Adrenal gland (tissue), 5 donors: ENCODE measurements around the gene MMEL1.

Experiments
- POLR2A ChIP-seq, 2 donors: fragments of 450-650 bp; IDR thresholded peaks; one replicate each; pipeline ENCODE4 v1.6.1; 2017; ENCODE audit warnings: antibody characterized with exemption in 2 of 2, mild to moderate bottlenecking in 2 of 2, moderate library complexity in 1 of 2
- TF ChIP-seq, protein P1 (sequence below), 6 experiments: fragments of 450-650 bp in 4 of 6; fragments of 200-600 bp in 2 of 6; sonication (generic) in 1 of 6; IDR thresholded peaks; 1 replicate in 5 of 6; 2 replicates in 1 of 6; pipeline versions ENCODE4 v1.5.1 to v1.8.0; 2016 to 2021; ENCODE audit warnings: antibody characterized with exemption in 6 of 6, mild to moderate bottlenecking in 2 of 6, moderate library complexity in 1 of 6
- donor health status: DM: no; HTN: no; CAD: no.

GRCh38 chr1:2589431-2590232, 43.2 kb downstream of the MMEL1 start:
- TF ChIP-seq, protein P1, sequence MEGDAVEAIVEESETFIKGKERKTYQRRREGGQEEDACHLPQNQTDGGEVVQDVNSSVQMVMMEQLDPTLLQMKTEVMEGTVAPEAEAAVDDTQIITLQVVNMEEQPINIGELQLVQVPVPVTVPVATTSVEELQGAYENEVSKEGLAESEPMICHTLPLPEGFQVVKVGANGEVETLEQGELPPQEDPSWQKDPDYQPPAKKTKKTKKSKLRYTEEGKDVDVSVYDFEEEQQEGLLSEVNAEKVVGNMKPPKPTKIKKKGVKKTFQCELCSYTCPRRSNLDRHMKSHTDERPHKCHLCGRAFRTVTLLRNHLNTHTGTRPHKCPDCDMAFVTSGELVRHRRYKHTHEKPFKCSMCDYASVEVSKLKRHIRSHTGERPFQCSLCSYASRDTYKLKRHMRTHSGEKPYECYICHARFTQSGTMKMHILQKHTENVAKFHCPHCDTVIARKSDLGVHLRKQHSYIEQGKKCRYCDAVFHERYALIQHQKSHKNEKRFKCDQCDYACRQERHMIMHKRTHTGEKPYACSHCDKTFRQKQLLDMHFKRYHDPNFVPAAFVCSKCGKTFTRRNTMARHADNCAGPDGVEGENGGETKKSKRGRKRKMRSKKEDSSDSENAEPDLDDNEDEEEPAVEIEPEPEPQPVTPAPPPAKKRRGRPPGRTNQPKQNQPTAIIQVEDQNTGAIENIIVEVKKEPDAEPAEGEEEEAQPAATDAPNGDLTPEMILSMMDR (IDR thresholded peaks at IDR 0.05), result no peak
- no peak for TF ChIP-seq POLR2A (IDR thresholded peaks at IDR 0.05)
